Liver (tissue), 9 donors: ENCODE data around the gene ASB13. TPM values are rescaled to one million over a fixed set of nuclear protein-coding genes. Genes with fewer than 3 reads are reported as not detected.

Source experiments
- DNase-seq: peaks from one replicate; pipeline ENCODE4 v3.0.0-alpha.2; 2017; ENCODE audit warnings: low spot score
- H3K27ac ChIP-seq, 2 donors: one replicate each; pipeline ENCODE4 v1.7.0; 2013; ENCODE audit warnings: inconsistent platforms in 2 of 2, low read length in 2 of 2, control low read depth in 1 of 2, low read depth in 1 of 2, mild to moderate bottlenecking in 1 of 2
- H3K27me3 ChIP-seq, 4 donors: one replicate each; pipeline versions ENCODE4 v1.6.1 to v1.7.0; 2013; ENCODE audit warnings: low read length in 3 of 4, inconsistent platforms in 1 of 4, mild to moderate bottlenecking in 1 of 4, moderate library complexity in 1 of 4; ENCODE audit not compliant: control insufficient read depth in 4 of 4, insufficient read depth in 4 of 4
- H3K36me3 ChIP-seq, 4 donors: one replicate each; pipeline versions ENCODE4 v1.6.1 to v1.7.0; 2013; ENCODE audit warnings: low read length in 3 of 4, mild to moderate bottlenecking in 3 of 4, low read depth in 1 of 4, moderate library complexity in 1 of 4; ENCODE audit not compliant: control insufficient read depth in 4 of 4, insufficient read depth in 3 of 4
- H3K4me1 ChIP-seq, 4 donors: one replicate each; pipeline versions ENCODE4 v1.6.1 to v1.7.0; 2013; ENCODE audit warnings: low read length in 3 of 4, mild to moderate bottlenecking in 3 of 4, moderate library complexity in 1 of 4; ENCODE audit not compliant: control insufficient read depth in 4 of 4, insufficient read depth in 4 of 4
- H3K4me3 ChIP-seq, 3 donors: one replicate each; pipeline versions ENCODE4 v1.6.1 to v1.7.0; 2013; ENCODE audit warnings: low read length in 3 of 3, control low read depth in 1 of 3, low read depth in 1 of 3, mild to moderate bottlenecking in 1 of 3
- H3K9ac ChIP-seq, 2 donors: one replicate each; pipeline ENCODE4 v1.7.0; 2013; ENCODE audit warnings: low read length in 2 of 2, mild to moderate bottlenecking in 2 of 2, moderate library complexity in 2 of 2, control low read depth in 1 of 2, low read depth in 1 of 2
- H3K9me3 ChIP-seq, 4 donors: one replicate each; pipeline versions ENCODE4 v1.6.1 to v1.7.0; 2013; ENCODE audit warnings: low read length in 3 of 4; ENCODE audit not compliant: control insufficient read depth in 4 of 4
- EGR1 ChIP-seq, 2 donors: IDR thresholded peaks; 2 replicates each; pipeline ENCODE4 v1.6.1; 2016 to 2018; ENCODE audit warnings: antibody characterized with exemption in 2 of 2, low read depth in 2 of 2
- FOXA1 ChIP-seq: IDR thresholded peaks from 2 replicates; pipeline ENCODE4 v1.6.1; 2016; ENCODE audit warnings: antibody characterized with exemption
- FOXA2 ChIP-seq: IDR thresholded peaks from 2 replicates; pipeline ENCODE4 v1.6.1; 2016; ENCODE audit warnings: antibody characterized with exemption
- GABPA ChIP-seq, 2 donors: IDR thresholded peaks in 1 of 2; conservative IDR thresholded peaks in 1 of 2; 2 replicates each; pipeline ENCODE4 v1.6.1; 2016; ENCODE audit warnings: antibody characterized with exemption in 2 of 2, mild to moderate bottlenecking in 1 of 2, moderate library complexity in 1 of 2
- HNF4A ChIP-seq, 2 donors: conservative IDR thresholded peaks; 2 replicates each; pipeline ENCODE4 v1.6.1; 2016; ENCODE audit warnings: antibody characterized with exemption in 2 of 2, mild to moderate bottlenecking in 2 of 2
- HNF4G ChIP-seq: IDR thresholded peaks from 2 replicates; pipeline ENCODE4 v1.6.1; 2016; ENCODE audit warnings: antibody characterized with exemption
- JUND ChIP-seq, 2 donors: IDR thresholded peaks; 2 replicates each; pipeline ENCODE4 v1.6.1; 2016; ENCODE audit warnings: antibody characterized with exemption in 2 of 2
- NR2F2 ChIP-seq: IDR thresholded peaks from 2 replicates; pipeline ENCODE4 v1.6.1; 2016; ENCODE audit warnings: antibody characterized with exemption
- RAD21 ChIP-seq, 2 donors: IDR thresholded peaks; 2 replicates each; pipeline ENCODE4 v1.6.1; 2016; ENCODE audit warnings: antibody characterized with exemption in 2 of 2, mild to moderate bottlenecking in 2 of 2
- RXRA ChIP-seq, 2 donors: IDR thresholded peaks; 2 replicates each; pipeline ENCODE4 v1.6.1; 2017 to 2018; ENCODE audit warnings: antibody characterized with exemption in 2 of 2, mild to moderate bottlenecking in 1 of 2
- SP1 ChIP-seq: IDR thresholded peaks from 2 replicates; pipeline ENCODE4 v1.6.1; 2018; ENCODE audit warnings: antibody characterized with exemption, mild to moderate bottlenecking
- TAF1 ChIP-seq: conservative IDR thresholded peaks from 2 replicates; pipeline ENCODE4 v1.6.1; 2016; ENCODE audit warnings: antibody characterized with exemption, mild to moderate bottlenecking
- YY1 ChIP-seq: IDR thresholded peaks from 2 replicates; pipeline ENCODE4 v1.6.1; 2016; ENCODE audit warnings: antibody characterized with exemption, mild to moderate bottlenecking
- WGBS: extraction: QIAGEN DNeasy Blood & Tissue Kit; methylation state at CpG from one replicate; pipeline ENCODE4 v1.1.7; 2013; 5-methylcytosine and 5-hydroxymethylcytosine counted together
- polyA plus RNA-seq, 2 donors: library from polyadenylated mRNA; stranded (reverse) in 1 of 2; unstranded in 1 of 2; fragments of 200-250 nt in 1 of 2; fragments of >200 nt in 1 of 2; fragmentation: Nextera tagmentation in 1 of 2; extraction: Ambion mirVana in 1 of 2; gene quantifications; one replicate each; pipeline versions ENCODE4 v1.2.1 to v1.2.3, GENCODE V29; 2013 to 2015
- total RNA-seq, 2 donors: library from RNA; depleted of rRNA; stranded (reverse); fragments of >200 nt; gene quantifications; one replicate each; pipeline ENCODE4 v1.2.3, GENCODE V29; 2014
- TF ChIP-seq, protein P1 (sequence below): fragments of 150-350 bp; IDR thresholded peaks from 2 replicates; pipeline ENCODE4 v1.5.1; 2017; ENCODE audit warnings: improper control_type of control experiment, low read depth, low read length; ENCODE audit not compliant: missing input control
- TF ChIP-seq, protein P2 (sequence below): IDR thresholded peaks from 2 replicates; pipeline ENCODE4 v1.6.1; 2016; ENCODE audit warnings: antibody characterized with exemption, mild to moderate bottlenecking
- TF ChIP-seq, protein P3 (sequence below): IDR thresholded peaks from 2 replicates; pipeline ENCODE4 v1.6.1; 2016; ENCODE audit warnings: antibody characterized with exemption
- TF ChIP-seq, protein P4 (sequence below): IDR thresholded peaks from 2 replicates; pipeline ENCODE4 v1.6.1; 2016; ENCODE audit warnings: antibody characterized with exemption
- donor health status: healthy.
- donor health status: healthy.
- donor health status: healthy.
- donor health status: healthy.
- donor health status: healthy.

The ASB13 gene
- total and polyA plus RNA-seq, 4 donors = 8.5 to 48.3 (median 42.5) TPM

DNA sequence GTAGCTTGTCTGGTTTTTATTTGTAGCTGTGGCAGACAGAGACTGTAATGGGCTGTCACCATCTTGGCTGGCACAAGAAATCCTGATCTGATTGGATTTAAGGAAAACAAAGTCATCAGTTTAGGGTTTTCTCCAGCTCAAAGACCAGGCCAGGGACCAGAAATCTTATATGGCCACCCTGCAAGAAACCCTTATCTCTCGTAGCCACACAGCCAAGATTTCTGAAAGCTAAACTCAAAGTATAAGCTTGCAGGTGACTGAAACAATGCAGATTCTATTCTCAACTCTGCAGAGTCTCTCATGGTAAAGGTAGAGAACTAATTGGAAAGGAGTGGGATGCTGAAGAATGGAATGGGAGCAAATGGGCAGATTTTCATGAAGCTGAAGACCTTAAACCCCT is 3.2 kb upstream of the ASB13 start:
- peaks cover 0 to 17% (median 10%) of the 10 kb centered on the region in 4 donors for H3K4me1 ChIP-seq
- H3K27me3 ChIP-seq = no peaks in the 10 kb centered on the region
- peaks cover 0 to 3% (median 1%) of the 10 kb centered on the region in 4 donors for H3K9me3 ChIP-seq
- DNase-seq = no peak
- 94% methylated on average over 1 of the region's 1 CpG for WGBS
- no peak overlapping the region for H3K27ac ChIP-seq
- TF ChIP-seq SP1 (no peak), GABPA (IDR thresholded peaks at IDR 0.05 in 1 of 2, conservative IDR thresholded peaks at IDR 0.05 in 1 of 2) (no peak), HNF4A (conservative IDR thresholded peaks at IDR 0.05) (no peak), RXRA (IDR thresholded peaks at IDR 0.05) (no peak), YY1 (no peak), FOXA1 (no peak), HNF4G (no peak), TAF1 (no peak), JUND (IDR thresholded peaks at IDR 0.05) (no peak), EGR1 (IDR thresholded peaks at IDR 0.05; ENCODE audit: low read depth in 2 of 2) (no peak), NR2F2 (no peak)
- TF ChIP-seq, protein P1, sequence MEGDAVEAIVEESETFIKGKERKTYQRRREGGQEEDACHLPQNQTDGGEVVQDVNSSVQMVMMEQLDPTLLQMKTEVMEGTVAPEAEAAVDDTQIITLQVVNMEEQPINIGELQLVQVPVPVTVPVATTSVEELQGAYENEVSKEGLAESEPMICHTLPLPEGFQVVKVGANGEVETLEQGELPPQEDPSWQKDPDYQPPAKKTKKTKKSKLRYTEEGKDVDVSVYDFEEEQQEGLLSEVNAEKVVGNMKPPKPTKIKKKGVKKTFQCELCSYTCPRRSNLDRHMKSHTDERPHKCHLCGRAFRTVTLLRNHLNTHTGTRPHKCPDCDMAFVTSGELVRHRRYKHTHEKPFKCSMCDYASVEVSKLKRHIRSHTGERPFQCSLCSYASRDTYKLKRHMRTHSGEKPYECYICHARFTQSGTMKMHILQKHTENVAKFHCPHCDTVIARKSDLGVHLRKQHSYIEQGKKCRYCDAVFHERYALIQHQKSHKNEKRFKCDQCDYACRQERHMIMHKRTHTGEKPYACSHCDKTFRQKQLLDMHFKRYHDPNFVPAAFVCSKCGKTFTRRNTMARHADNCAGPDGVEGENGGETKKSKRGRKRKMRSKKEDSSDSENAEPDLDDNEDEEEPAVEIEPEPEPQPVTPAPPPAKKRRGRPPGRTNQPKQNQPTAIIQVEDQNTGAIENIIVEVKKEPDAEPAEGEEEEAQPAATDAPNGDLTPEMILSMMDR = no peak
- TF ChIP-seq, protein P2, sequence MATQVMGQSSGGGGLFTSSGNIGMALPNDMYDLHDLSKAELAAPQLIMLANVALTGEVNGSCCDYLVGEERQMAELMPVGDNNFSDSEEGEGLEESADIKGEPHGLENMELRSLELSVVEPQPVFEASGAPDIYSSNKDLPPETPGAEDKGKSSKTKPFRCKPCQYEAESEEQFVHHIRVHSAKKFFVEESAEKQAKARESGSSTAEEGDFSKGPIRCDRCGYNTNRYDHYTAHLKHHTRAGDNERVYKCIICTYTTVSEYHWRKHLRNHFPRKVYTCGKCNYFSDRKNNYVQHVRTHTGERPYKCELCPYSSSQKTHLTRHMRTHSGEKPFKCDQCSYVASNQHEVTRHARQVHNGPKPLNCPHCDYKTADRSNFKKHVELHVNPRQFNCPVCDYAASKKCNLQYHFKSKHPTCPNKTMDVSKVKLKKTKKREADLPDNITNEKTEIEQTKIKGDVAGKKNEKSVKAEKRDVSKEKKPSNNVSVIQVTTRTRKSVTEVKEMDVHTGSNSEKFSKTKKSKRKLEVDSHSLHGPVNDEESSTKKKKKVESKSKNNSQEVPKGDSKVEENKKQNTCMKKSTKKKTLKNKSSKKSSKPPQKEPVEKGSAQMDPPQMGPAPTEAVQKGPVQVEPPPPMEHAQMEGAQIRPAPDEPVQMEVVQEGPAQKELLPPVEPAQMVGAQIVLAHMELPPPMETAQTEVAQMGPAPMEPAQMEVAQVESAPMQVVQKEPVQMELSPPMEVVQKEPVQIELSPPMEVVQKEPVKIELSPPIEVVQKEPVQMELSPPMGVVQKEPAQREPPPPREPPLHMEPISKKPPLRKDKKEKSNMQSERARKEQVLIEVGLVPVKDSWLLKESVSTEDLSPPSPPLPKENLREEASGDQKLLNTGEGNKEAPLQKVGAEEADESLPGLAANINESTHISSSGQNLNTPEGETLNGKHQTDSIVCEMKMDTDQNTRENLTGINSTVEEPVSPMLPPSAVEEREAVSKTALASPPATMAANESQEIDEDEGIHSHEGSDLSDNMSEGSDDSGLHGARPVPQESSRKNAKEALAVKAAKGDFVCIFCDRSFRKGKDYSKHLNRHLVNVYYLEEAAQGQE = no peak
- no peak overlapping the region for H3K9ac ChIP-seq
- no peaks in the 10 kb centered on the region for H3K36me3 ChIP-seq
- no peak overlapping the region for H3K4me3 ChIP-seq

DNA sequence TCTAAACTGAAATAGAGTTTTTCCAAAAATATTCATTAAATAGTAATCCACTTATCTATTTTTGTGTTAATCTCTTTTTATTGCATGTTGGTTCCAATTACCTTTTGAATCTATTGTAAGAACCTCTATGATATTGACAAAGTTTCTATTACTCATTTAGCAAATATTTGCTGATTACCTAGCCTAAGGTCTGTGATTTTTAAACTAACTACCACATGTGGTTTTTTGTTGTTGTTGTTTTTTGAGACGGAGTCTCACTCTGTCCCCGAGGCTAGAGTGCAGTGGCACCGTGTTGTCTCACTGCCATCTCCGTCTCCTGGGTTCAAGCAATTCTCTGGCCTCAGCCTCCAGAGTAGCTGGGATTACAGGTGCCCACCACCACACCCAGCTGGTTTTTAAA is 2.0 kb upstream of the ASB13 start:
- Histone ChIP-seq H3K4me1 (peaks cover 0 to 21% (median 15%) of the 10 kb centered on the region in 4 donors), H3K4me3 (no peak overlapping the region), H3K27ac (no peak overlapping the region), H3K9me3 (peaks cover 0 to 3% (median 0%) of the 10 kb centered on the region in 4 donors), H3K27me3 (no peaks in the 10 kb centered on the region), H3K36me3 (no peaks in the 10 kb centered on the region), H3K9ac (no peak overlapping the region)
- no peak for DNase-seq
- TF ChIP-seq, protein P3, sequence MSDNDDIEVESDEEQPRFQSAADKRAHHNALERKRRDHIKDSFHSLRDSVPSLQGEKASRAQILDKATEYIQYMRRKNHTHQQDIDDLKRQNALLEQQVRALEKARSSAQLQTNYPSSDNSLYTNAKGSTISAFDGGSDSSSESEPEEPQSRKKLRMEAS = peak; percentile 45
- TF ChIP-seq, protein P4, sequence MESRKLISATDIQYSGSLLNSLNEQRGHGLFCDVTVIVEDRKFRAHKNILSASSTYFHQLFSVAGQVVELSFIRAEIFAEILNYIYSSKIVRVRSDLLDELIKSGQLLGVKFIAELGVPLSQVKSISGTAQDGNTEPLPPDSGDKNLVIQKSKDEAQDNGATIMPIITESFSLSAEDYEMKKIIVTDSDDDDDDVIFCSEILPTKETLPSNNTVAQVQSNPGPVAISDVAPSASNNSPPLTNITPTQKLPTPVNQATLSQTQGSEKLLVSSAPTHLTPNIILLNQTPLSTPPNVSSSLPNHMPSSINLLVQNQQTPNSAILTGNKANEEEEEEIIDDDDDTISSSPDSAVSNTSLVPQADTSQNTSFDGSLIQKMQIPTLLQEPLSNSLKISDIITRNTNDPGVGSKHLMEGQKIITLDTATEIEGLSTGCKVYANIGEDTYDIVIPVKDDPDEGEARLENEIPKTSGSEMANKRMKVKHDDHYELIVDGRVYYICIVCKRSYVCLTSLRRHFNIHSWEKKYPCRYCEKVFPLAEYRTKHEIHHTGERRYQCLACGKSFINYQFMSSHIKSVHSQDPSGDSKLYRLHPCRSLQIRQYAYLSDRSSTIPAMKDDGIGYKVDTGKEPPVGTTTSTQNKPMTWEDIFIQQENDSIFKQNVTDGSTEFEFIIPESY = no peak
- TF ChIP-seq GABPA (IDR thresholded peaks at IDR 0.05 in 1 of 2, conservative IDR thresholded peaks at IDR 0.05 in 1 of 2) (no peak), HNF4A (conservative IDR thresholded peaks at IDR 0.05) (peak; percentile 70 to 79), RAD21 (IDR thresholded peaks at IDR 0.05) (no peak), EGR1 (IDR thresholded peaks at IDR 0.05; ENCODE audit: low read depth in 2 of 2) (no peak), FOXA2 (peak; percentile 38), JUND (IDR thresholded peaks at IDR 0.05) (peak; percentile 16 to 68), NR2F2 (no peak), FOXA1 (no peak), RXRA (IDR thresholded peaks at IDR 0.05) (peak in 1 of 2 donors; percentile 48), HNF4G (no peak), SP1 (no peak)
- TF ChIP-seq, protein P2 = no peak
- WGBS = 40% methylated on average over 4 of the region's 4 CpGs
